HepG2 (cell line): Measurements from ENCODE around the gene CASR. TPM values are rescaled to one million over a fixed set of nuclear protein-coding genes. Genes with fewer than 3 reads are reported as not detected.

Experiments
- ATAC-seq: fragments of 200-7000 bp; cut with Tn5 transposase; 3 replicates; pipeline ENCODE4 v1.9.1; 2020; ENCODE audit warnings: mild to moderate bottlenecking, moderate library complexity
- BruUV-seq: library from RNA; stranded (reverse); fragments of 400-500 nt; replicated peaks from 2 replicates; lab custom pipeline; 2021; lab: Mats Ljungman, UMichigan
- CTCF ChIA-PET: fragments of 300-600 bp; formaldehyde crosslinking; extraction: SDS; loops from one replicate; lab custom pipeline; 2021; ENCODE audit warnings: low total read pairs, inconsistent platforms, low intra/inter-chr PET ratio; lab: Yijun Ruan, JAX
- POLR2A ChIA-PET: fragments of 350-600 bp; sonication (Branson Sonifier 250); formaldehyde crosslinking; loops from one replicate; lab custom pipeline; 2020; ENCODE audit warnings: antibody characterized with exemption, inconsistent platforms; lab: Yijun Ruan, JAX
- DNase-seq: peaks from one replicate; pipeline ENCODE4 v3.0.0-alpha.2; 2015; ENCODE audit warnings: low spot score
- FAIRE-seq: peaks from 3 replicates; lab custom pipeline; 2011; peaks lifted over from hg19 to GRCh38; lab: Jason Lieb, UNC
- H2AFZ ChIP-seq: one replicate; pipeline ENCODE4 v1.6.1; 2011; ENCODE audit warnings: low read length, inconsistent platforms
- H3K27ac ChIP-seq: fragments of 300-600 bp; 3 replicates; pipeline ENCODE4 v1.8.0; 2011; ENCODE audit warnings: mixed run types, mild to moderate bottlenecking, mixed read lengths, low read length, inconsistent platforms; ENCODE audit not compliant: insufficient read depth; ENCODE audit errors: extremely low read length
- H3K27me3 ChIP-seq, 2 experiments: fragments of 200-600 bp in 1 of 2; 2 replicates in 1 of 2; 3 replicates in 1 of 2; pipeline versions ENCODE4 v1.6.0 to v1.8.0; 2011; ENCODE audit warnings: low read length in 2 of 2, mild to moderate bottlenecking in 2 of 2, moderate library complexity in 2 of 2, inconsistent platforms in 1 of 2; ENCODE audit not compliant: insufficient read depth in 2 of 2, control insufficient read depth in 1 of 2
- H3K36me3 ChIP-seq, 2 experiments: fragments of 200-600 bp in 1 of 2; replicated peaks in 1 of 2; 2 replicates in 1 of 2; 3 replicates in 1 of 2; pipeline versions ENCODE4 v1.5.1 to v1.8.0; 2011; ENCODE audit warnings: low read length in 2 of 2, inconsistent platforms in 1 of 2; ENCODE audit not compliant: insufficient read depth in 2 of 2, control insufficient read depth in 1 of 2
- H3K4me1 ChIP-seq: 2 replicates; pipeline ENCODE4 v1.5.1; 2012; ENCODE audit warnings: low read length, inconsistent platforms; ENCODE audit not compliant: insufficient read depth
- H3K4me2 ChIP-seq: 2 replicates; pipeline ENCODE4 v1.6.0; 2011; ENCODE audit warnings: low read depth, low read length, inconsistent platforms
- H3K4me3 ChIP-seq, 3 experiments: fragments of 200-600 bp in 1 of 3; sonication (generic), shearing (Covaris generic) in 1 of 3; replicated peaks in 1 of 3; 2 replicates each; pipeline ENCODE4 v1.5.1; 2011 to 2016; ENCODE audit warnings: low read length in 3 of 3, inconsistent platforms in 2 of 3, low read depth in 2 of 3, mild to moderate bottlenecking in 2 of 3, control low read depth in 1 of 3, mixed read lengths in 1 of 3; ENCODE audit not compliant: insufficient read depth in 1 of 3
- H3K79me2 ChIP-seq: one replicate; pipeline ENCODE4 v1.6.1; 2011; ENCODE audit warnings: low read length, inconsistent platforms; ENCODE audit not compliant: insufficient read depth
- H3K9ac ChIP-seq: 2 replicates; pipeline ENCODE4 v1.6.0; 2011; ENCODE audit warnings: mild to moderate bottlenecking, low read depth, low read length, inconsistent platforms; ENCODE audit not compliant: insufficient read depth
- H3K9me3 ChIP-seq: 2 replicates; pipeline ENCODE4 v1.5.1; 2012; ENCODE audit warnings: mild to moderate bottlenecking, low read length
- H4K20me1 ChIP-seq: 2 replicates; pipeline ENCODE4 v1.6.0; 2011; ENCODE audit warnings: inconsistent platforms, mild to moderate bottlenecking, low read length, moderate library complexity; ENCODE audit not compliant: insufficient read depth
- AHR ChIP-seq: IDR thresholded peaks from 2 replicates; pipeline ENCODE4 v1.6.1; 2018; ENCODE audit warnings: missing genetic modification reagents, missing compliant biosample characterization
- CREB3 ChIP-seq: sonication (generic); formaldehyde crosslinking; IDR thresholded peaks from 2 replicates; pipeline ENCODE4 v1.5.0; 2020; ENCODE audit warnings: missing genetic modification reagents
- DNMT1 ChIP-seq: sonication (generic); formaldehyde crosslinking; IDR thresholded peaks from 2 replicates; pipeline ENCODE4 v1.5.1; 2020; ENCODE audit warnings: mild to moderate bottlenecking, missing genetic modification reagents
- MLX ChIP-seq: IDR thresholded peaks from 2 replicates; pipeline ENCODE4 v1.6.1; 2016
- NFAT5 ChIP-seq: sonication (generic); formaldehyde crosslinking; IDR thresholded peaks from 2 replicates; pipeline ENCODE4 v1.4.0; 2020; ENCODE audit warnings: missing genetic modification reagents
- RBM39 ChIP-seq: fragments of 200-400 bp; formaldehyde crosslinking; IDR thresholded peaks from one replicate; pipeline ENCODE4 v1.6.1; 2018; ENCODE audit warnings: antibody characterized with exemption, mild to moderate bottlenecking, low read depth, low read length; ENCODE audit not compliant: poor library complexity, severe bottlenecking
- ZBTB33 ChIP-seq: sonication (generic); formaldehyde crosslinking; IDR thresholded peaks from 2 replicates; pipeline ENCODE4 v1.4.0; 2020; ENCODE audit warnings: missing genetic modification reagents
- ZIK1 ChIP-seq: sonication (generic); formaldehyde crosslinking; IDR thresholded peaks from 2 replicates; pipeline ENCODE4 v1.5.0; 2020; ENCODE audit warnings: mild to moderate bottlenecking, low read depth, missing genetic modification reagents, borderline replicate concordance
- ZNF274 ChIP-seq: sonication (generic); formaldehyde crosslinking; IDR thresholded peaks from 2 replicates; pipeline ENCODE4 v1.5.1; 2020; ENCODE audit warnings: mild to moderate bottlenecking, missing genetic modification reagents
- ZNF574 ChIP-seq: sonication (generic); formaldehyde crosslinking; IDR thresholded peaks from 2 replicates; pipeline ENCODE4 v1.4.0; 2020; ENCODE audit warnings: missing genetic modification reagents
- ZNF652 ChIP-seq: IDR thresholded peaks from 2 replicates; pipeline ENCODE4 v1.6.1; 2016; ENCODE audit warnings: low read depth, borderline replicate concordance
- ZNF766 ChIP-seq: sonication (generic); formaldehyde crosslinking; IDR thresholded peaks from 2 replicates; pipeline ENCODE4 v1.5.0; 2020; ENCODE audit warnings: missing genetic modification reagents, borderline replicate concordance
- WGBS: methylation state at CpG from one replicate; pipeline ENCODE4 v1.1.6; 2017; ENCODE audit warnings: low lambda C conversion rate; 5-methylcytosine and 5-hydroxymethylcytosine counted together
- in situ Hi-C: cut with HindIII; loops from 2 replicates; pipeline ENCODE4 v1.10.0; 2017; ENCODE audit warnings: low pct_unique_long_range_greater_than_20kb; ENCODE audit not compliant: extremely low pct_ligation_motif_present
- intact Hi-C: fragments of 100-400 bp; cut with micrococcal nuclease; formaldehyde crosslinking; loops from one replicate; pipeline ENCODE4 v1.10.0; 2022; ENCODE audit not compliant: unreplicated experiment
- polyA plus RNA-seq, 8 experiments: library from polyadenylated mRNA; depleted of rRNA in 3 of 8; stranded (reverse) in 7 of 8; unstranded in 1 of 8; fragments of >200 nt; fragmentation: Illumina TruSeq in 4 of 8; extraction: Trizol in 4 of 8; gene quantifications; 2 replicates each; pipeline versions ENCODE4 v1.2.1 to v1.2.3, GENCODE V29; 2011 to 2016; ENCODE audit warnings: low read depth in 4 of 8, missing spikeins in 1 of 8, mixed read lengths in 1 of 8; ENCODE audit not compliant: insufficient read depth in 1 of 8
- total RNA-seq, 5 experiments: library from RNA; depleted of rRNA; stranded (reverse); fragments of >200 nt; fragmentation: Illumina TruSeq; extraction: Trizol; gene quantifications; 2 replicates each; pipeline ENCODE4 v1.2.3, GENCODE V29; 2016; ENCODE audit warnings: low read depth in 1 of 5

Gene CASR
- total and polyA plus RNA-seq, 2 of the 13 experiments (the other 11 are each of a cell fraction or from before 2014, with no cell fraction given), result not detected

GRCh38 chr3:122284486-122284885, 101.0 kb downstream of the CASR start:
- peaks cover 2 to 20% of the 10 kb centered on the region in 2 experiments; a peak in 2 of 5 replicates for H3K27me3 ChIP-seq
- in situ Hi-C loops (no loop called here), intact Hi-C loops (no loop called here)
- H3K4me3 ChIP-seq, result no peak overlapping the region; a peak in 1 of 6 replicates
- ChIA-PET POLR2A (no interaction called here), CTCF (no interaction called here)
- no peak overlapping the region; the same call in 1 of the 2 replicates for H3K4me2 ChIP-seq
- no peaks in the 10 kb centered on the region for H3K4me1 ChIP-seq
- TF ChIP-seq ZNF652 (CRISPR knock-in tag), result no peak
- TF ChIP-seq CREB3 (CRISPR knock-in tag), result no peak
- no peak for TF ChIP-seq NFAT5 (CRISPR knock-in tag)
- TF ChIP-seq ZNF274 (CRISPR knock-in tag), result no peak
- TF ChIP-seq RBM39, result no peak
- no peak for TF ChIP-seq ZBTB33 (CRISPR knock-in tag)
- no peak for TF ChIP-seq DNMT1 (CRISPR knock-in tag)
- TF ChIP-seq AHR, result no peak
- TF ChIP-seq ZNF574 (CRISPR knock-in tag), result no peak
- TF ChIP-seq ZNF766 (CRISPR knock-in tag), result no peak
- TF ChIP-seq ZIK1 (CRISPR knock-in tag), result no peak
- no peak for TF ChIP-seq MLX (CRISPR knock-in tag)
- H3K27ac ChIP-seq, result no peak overlapping the region
- no peaks in the 10 kb centered on the region for H3K36me3 ChIP-seq
- BruUV-seq, result no TSS peak
- no peak overlapping the region for H3K9ac ChIP-seq
- DNase-seq, result no peak
- 85% methylated on average over 14 of the region's 20 CpGs for WGBS
- no peak for FAIRE-seq
- no peak for ATAC-seq
- H2AFZ ChIP-seq, result no peak overlapping the region
- H4K20me1 ChIP-seq, result no peaks in the 10 kb centered on the region
- no peaks in the 10 kb centered on the region for H3K79me2 ChIP-seq
- no peaks in the 10 kb centered on the region for H3K9me3 ChIP-seq
